A549 (cell line): Measurements from ENCODE around the gene RBM3. TPM values are rescaled to one million over a fixed set of nuclear protein-coding genes. Genes with fewer than 3 reads are reported as not detected.

ENCODE experiments used
- ATAC-seq, 2 experiments: fragments of 200-7000 bp in 1 of 2; fragments of >200 bp in 1 of 2; cut with Nextera tagmentation in 1 of 2; cut with Tn5 transposase in 1 of 2; 3 replicates each; pipeline versions ENCODE4 v1.8.0 to v1.9.1; 2018 to 2020; ENCODE audit warnings: mild to moderate bottlenecking in 1 of 2, moderate library complexity in 1 of 2
- CTCF ChIA-PET: fragments of 300-600 bp; sonication (Branson Sonifier 250); formaldehyde crosslinking; extraction: SDS; loops from one replicate; lab custom pipeline; 2021; ENCODE audit warnings: antibody characterized with exemption, inconsistent platforms; lab: Yijun Ruan, JAX
- POLR2A ChIA-PET: fragments of 350-600 bp; formaldehyde crosslinking; extraction: SDS; loops from one replicate; lab custom pipeline; 2021; ENCODE audit warnings: antibody characterized with exemption, inconsistent platforms; lab: Yijun Ruan, JAX
- DNase-seq, 2 experiments: peaks; one replicate each; pipeline versions ENCODE4 v3.0.0 to v3.0.0-alpha.2; 2011 to 2016; ENCODE audit warnings: low read depth in 1 of 2, low spot score in 1 of 2
- FAIRE-seq: peaks from 2 replicates; lab custom pipeline; 2011; peaks lifted over from hg19 to GRCh38; lab: Jason Lieb, UNC
- H3K27ac ChIP-seq, 2 experiments: fragments of >200 bp; sonication (Bioruptor Twin); formaldehyde crosslinking; 3 replicates each; pipeline ENCODE4 v1.5.1; 2016 to 2017
- H3K4me1 ChIP-seq: fragments of >200 bp; sonication (Bioruptor Twin); formaldehyde crosslinking; 3 replicates; pipeline ENCODE4 v1.6.1; 2016
- H3K4me2 ChIP-seq: fragments of >200 bp; sonication (Bioruptor Twin); formaldehyde crosslinking; 3 replicates; pipeline ENCODE4 v1.6.1; 2016
- H3K4me3 ChIP-seq: fragments of >200 bp; sonication (Bioruptor Twin); formaldehyde crosslinking; 3 replicates; pipeline ENCODE4 v1.5.1; 2016
- H3K9me3 ChIP-seq: fragments of >200 bp; sonication (Bioruptor Twin); formaldehyde crosslinking; 3 replicates; pipeline ENCODE4 v1.6.1; 2016
- BCL3 ChIP-seq: fragments of >200 bp; sonication (Bioruptor Twin); formaldehyde crosslinking; IDR thresholded peaks from 3 replicates; pipeline ENCODE4 v1.6.1; 2016
- CEBPB ChIP-seq, 2 experiments: fragments of >200 bp in 1 of 2; sonication (Bioruptor Twin) in 1 of 2; formaldehyde crosslinking in 1 of 2; IDR thresholded peaks; 2 replicates each; pipeline ENCODE4 v1.6.1; 2012 to 2016
- CTCF ChIP-seq: fragments of >200 bp; sonication (Bioruptor Twin); formaldehyde crosslinking; IDR thresholded peaks from 3 replicates; pipeline ENCODE4 v1.5.1; 2016
- ESRRA ChIP-seq: fragments of 150-350 bp; IDR thresholded peaks from 2 replicates; pipeline ENCODE4 v1.6.1; 2014; ENCODE audit warnings: mild to moderate bottlenecking, low read length, borderline replicate concordance
- FOSL2 ChIP-seq, 2 experiments: fragments of 450-650 bp in 1 of 2; fragments of >200 bp in 1 of 2; sonication (Bioruptor Twin) in 1 of 2; formaldehyde crosslinking; IDR thresholded peaks; 2 replicates each; pipeline versions ENCODE4 v1.5.0 to v1.6.1; 2016 to 2020; ENCODE audit warnings: mild to moderate bottlenecking in 1 of 2, moderate library complexity in 1 of 2
- FOXS1 ChIP-seq: fragments of 250-450 bp; sonication (Bioruptor Pico); IDR thresholded peaks from 2 replicates; pipeline ENCODE4 v1.5.0; 2020; ENCODE audit warnings: mild to moderate bottlenecking, moderate library complexity
- HMGXB4 ChIP-seq: fragments of 250-450 bp; sonication (Bioruptor Pico); IDR thresholded peaks from 2 replicates; pipeline ENCODE4 v1.5.0; 2021; ENCODE audit warnings: mild to moderate bottlenecking, moderate library complexity, borderline replicate concordance
- JUN ChIP-seq, 2 experiments: fragments of >200 bp; sonication (Bioruptor Twin); formaldehyde crosslinking; IDR thresholded peaks; 2 replicates in 1 of 2; 3 replicates in 1 of 2; pipeline ENCODE4 v1.6.1; 2016 to 2017
- KDM1A ChIP-seq: fragments of 200-600 bp; sonication (generic); IDR thresholded peaks from 2 replicates; pipeline ENCODE4 v1.6.1; 2016; ENCODE audit warnings: low read depth, mild to moderate bottlenecking
- MAX ChIP-seq: IDR thresholded peaks from 2 replicates; pipeline ENCODE4 v1.6.1; 2012
- MYC ChIP-seq: IDR thresholded peaks from 2 replicates; pipeline ENCODE4 v1.6.1; 2012; ENCODE audit warnings: mild to moderate bottlenecking, inconsistent platforms, low read length, improper control_type of control experiment, borderline replicate concordance
- PHF8 ChIP-seq: fragments of 200-600 bp; sonication (generic); IDR thresholded peaks from 2 replicates; pipeline ENCODE4 v1.6.1; 2016; ENCODE audit warnings: low read depth, mild to moderate bottlenecking, antibody characterized with exemption, moderate library complexity, borderline replicate concordance
- POLR2A ChIP-seq: IDR thresholded peaks from 2 replicates; pipeline ENCODE4 v1.6.1; 2012; ENCODE audit warnings: mild to moderate bottlenecking, low read length
- RAD21 ChIP-seq, 2 experiments: fragments of >200 bp in 1 of 2; sonication (Bioruptor Twin) in 1 of 2; formaldehyde crosslinking in 1 of 2; IDR thresholded peaks in 1 of 2; conservative IDR thresholded peaks in 1 of 2; 2 replicates in 1 of 2; 3 replicates in 1 of 2; pipeline ENCODE4 v1.6.1; 2012 to 2018; ENCODE audit warnings: inconsistent platforms in 1 of 2
- SMC3 ChIP-seq: fragments of >200 bp; sonication (Bioruptor Twin); formaldehyde crosslinking; IDR thresholded peaks from 3 replicates; pipeline ENCODE4 v1.6.1; 2018; ENCODE audit warnings: inconsistent platforms
- TFCP2L1 ChIP-seq: fragments of 250-450 bp; sonication (Bioruptor Pico); IDR thresholded peaks from 2 replicates; pipeline ENCODE4 v1.5.0; 2021; ENCODE audit warnings: mild to moderate bottlenecking
- ZC3H11A ChIP-seq: fragments of 450-650 bp; IDR thresholded peaks from 2 replicates; pipeline ENCODE4 v1.6.1; 2014; ENCODE audit warnings: antibody characterized with exemption, mild to moderate bottlenecking
- WGBS: methylation state at CpG from one replicate; pipeline ENCODE4 v1.1.6; 2017; ENCODE audit errors: missing lambda C conversion rate; 5-methylcytosine and 5-hydroxymethylcytosine counted together
- polyA plus RNA-seq, 4 experiments: library from polyadenylated mRNA; depleted of rRNA in 3 of 4; stranded (reverse); fragments of >200 nt; fragmentation: RNase III in 1 of 4; extraction: RNeasy Plus Mini Kit Qiagen cat#74134 plus additional on column Dnase treatment in 1 of 4; gene quantifications; 2 replicates in 3 of 4; 3 replicates in 1 of 4; pipeline ENCODE4 v1.2.3, GENCODE V29; 2011 to 2017

Gene RBM3
- polyA plus RNA-seq, 2 of the 4 experiments (the other 2 are of a cell fraction) = 337 to 353 TPM

GRCh38 chrX:48539345-48540027 lies 34.8 kb upstream of the RBM3 start, which contains the start of gene TBC1D25:
Gene TBC1D25, plus strand, starts transcription at chrX:48539714. Its CDS starts 84 bp downstream, at chrX:48539798.
- peak; percentile 74 for FAIRE-seq
- H3K4me1 ChIP-seq = peaks cover 9% of the 10 kb centered on the region
- peak within 1 kb of the TSS; percentile 85 to 93 for H3K27ac ChIP-seq
- CTCF ChIA-PET = interaction anchor here (0.6 to 3.0 kb wide), 9 partner anchors 10 to 458 kb away, joined by 3 to 12 read pairs (median 4); no protein-coding TSS in a partner anchor
- peak; percentile 90 to 99 for DNase-seq
- peak within 1 kb of the TSS; percentile 95 for H3K4me2 ChIP-seq
- peak within 1 kb of the TSS; percentile 83 for H3K4me3 ChIP-seq
- WGBS = 1% methylated on average over 13 of the region's 59 CpGs
- POLR2A ChIA-PET = interaction anchor here (0.6 to 1.6 kb wide), 8 partner anchors 9 to 1527 kb away, joined by 3 to 14 read pairs (median 5); partner anchors contain the start of genes RBM3 and USP11
- ATAC-seq = peak; percentile 91 to 93
- TF ChIP-seq PHF8 (peak; percentile 60; the same call in 1 of the 2 replicates), MAX (peak; percentile 79), RAD21 (conservative IDR thresholded peaks at IDR 0.05 in 1 of 2, IDR thresholded peaks at IDR 0.05 in 1 of 2) (peak; percentile 9 to 33; a peak in 2 of 5 replicates), CTCF (peak; percentile 34; the same call in 2 of the 3 replicates), FOSL2 (IDR thresholded peaks at IDR 0.05) (no peak), FOSL2 (CRISPR knock-in tag; IDR thresholded peaks at IDR 0.05) (peak; percentile 89), FOXS1 (CRISPR knock-in tag) (no peak), TFCP2L1 (CRISPR knock-in tag) (0 out of 2 replicates have a peak, but pooled peaks have one; percentile 43), JUN (IDR thresholded peaks at IDR 0.05) (peak in 1 of 2 experiments; percentile 62; a peak in 2 of 5 replicates), CEBPB (IDR thresholded peaks at IDR 0.05) (peak in 1 of 2 experiments; percentile 53; a peak in 1 of 4 replicates), BCL3 (0 out of 3 replicates have a peak, but pooled peaks have one; percentile 21), ZC3H11A (no peak), SMC3 (no peak; the same call in 2 of the 3 replicates), POLR2A (peak; percentile 21; the same call in 1 of the 2 replicates), MYC (0 out of 2 replicates have a peak, but pooled peaks have one; percentile 49)
- TF ChIP-seq, all 56 proteins: peak for 11
- no peaks in the 10 kb centered on the region for H3K9me3 ChIP-seq

GRCh38 chrX:48540028-48540375 lies 34.3 kb upstream of the RBM3 start:
- CTCF ChIA-PET = interaction anchor here (0.8 to 3.0 kb wide), 7 partner anchors 10 to 458 kb away, joined by 3 to 12 read pairs (median 5); no protein-coding TSS in a partner anchor
- POLR2A ChIA-PET = interaction anchor here (0.6 to 1.6 kb wide), 7 partner anchors 9 to 1307 kb away, joined by 3 to 14 read pairs (median 5); partner anchors contain the start of genes RBM3 and USP11
- DNase-seq = peak in 1 of 2 experiments; percentile 55
- WGBS = 2% methylated on average over 11 of the region's 12 CpGs
- peak overlapping the region; percentile 85 to 93 for H3K27ac ChIP-seq
- FAIRE-seq = no peak
- H3K9me3 ChIP-seq = no peaks in the 10 kb centered on the region
- TF ChIP-seq KDM1A = no peak
- no peak for TF ChIP-seq HMGXB4 (CRISPR knock-in tag)
- no peak for TF ChIP-seq ESRRA
- no peak for TF ChIP-seq MYC
- ATAC-seq = peak; percentile 80 to 81
- peak overlapping the region; percentile 83 for H3K4me3 ChIP-seq
- H3K4me2 ChIP-seq = peak overlapping the region; percentile 95
- peaks cover 9% of the 10 kb centered on the region for H3K4me1 ChIP-seq
